GM21528 (cell line): ENCODE results near the gene ATP5MK.
"Not testable (repeated sequence)": the region's sequence is repeated elsewhere in the genome, so short reads cannot be mapped to it uniquely, and the experiment has no call there.

ENCODE experiments used
- ATAC-seq: cut with Tn5 transposase; IDR thresholded peaks from one replicate; pipeline ENCODE4 v1.9.1; 2021; ENCODE audit warnings: mild to moderate bottlenecking, moderate library complexity; ENCODE audit not compliant: unreplicated experiment, low FRiP score

The ATP5MK gene

GRCh38 chr10:103397191-103397825, 1.0 kb upstream of the ATP5MK start:
- ATAC-seq, result no peak

GRCh38 chr10:103396789-103397087, 463 bp upstream of the ATP5MK start:
- ATAC-seq, result no peak

GRCh38 chr10:103395754-103396066, 565 bp downstream of the ATP5MK start:
- ATAC-seq, result no peak

GRCh38 chr10:103394180-103394579, 2.1 kb downstream of the ATP5MK start:
- no peak for ATAC-seq

- ATAC-seq, result no peak
Observed at GRCh38 chr10:103382769-103383168, 13.5 kb downstream of the ATP5MK start.

- ATAC-seq, result no peak
Observed at GRCh38 chr10:103374263-103374662, 22.0 kb downstream of the ATP5MK start.

- ATAC-seq, result no peak
Observed at GRCh38 chr10:103373544-103373943, 22.7 kb downstream of the ATP5MK start.

- ATAC-seq, result peak; percentile 66
Observed at GRCh38 chr10:103367782-103368518, 28.3 kb downstream of the ATP5MK start, which contains the start of gene TAF5. Gene TAF5, plus strand, starts transcription at chr10:103367976. Its CDS starts 14 bp downstream, at chr10:103367990.

- no peak for ATAC-seq
Observed at GRCh38 chr10:103367379-103367781, 28.9 kb downstream of the ATP5MK start.

GRCh38 chr10:103360791-103361190, 35.5 kb downstream of the ATP5MK start:
- not testable (repeated sequence) for ATAC-seq

- not testable (repeated sequence) for ATAC-seq
Observed at GRCh38 chr10:103359493-103359892, 36.8 kb downstream of the ATP5MK start.

- no peak for ATAC-seq
Observed at GRCh38 chr10:103355906-103356599, 40.2 kb downstream of the ATP5MK start.

- not testable (repeated sequence) for ATAC-seq
Observed at GRCh38 chr10:103354567-103354966, 41.7 kb downstream of the ATP5MK start.

GRCh38 chr10:103353281-103353680, 43.0 kb downstream of the ATP5MK start:
- no peak for ATAC-seq

GRCh38 chr10:103350517-103351260, 45.6 kb downstream of the ATP5MK start, which contains the start of gene PCGF6:
Gene PCGF6, minus strand, starts transcription at chr10:103351140. Its CDS starts 74 bp downstream, at chr10:103351066.
- ATAC-seq, result peak; percentile 79

GRCh38 chr10:103350175-103350516, 46.1 kb downstream of the ATP5MK start:
- ATAC-seq, result no peak
